ENCODE measurements around the gene TNRC6B.

TNRC6B gene

GRCh38 chr22:40345815-40346184 is 168.1 kb downstream of the TNRC6B start:
- TF ChIP-seq, protein P1, sequence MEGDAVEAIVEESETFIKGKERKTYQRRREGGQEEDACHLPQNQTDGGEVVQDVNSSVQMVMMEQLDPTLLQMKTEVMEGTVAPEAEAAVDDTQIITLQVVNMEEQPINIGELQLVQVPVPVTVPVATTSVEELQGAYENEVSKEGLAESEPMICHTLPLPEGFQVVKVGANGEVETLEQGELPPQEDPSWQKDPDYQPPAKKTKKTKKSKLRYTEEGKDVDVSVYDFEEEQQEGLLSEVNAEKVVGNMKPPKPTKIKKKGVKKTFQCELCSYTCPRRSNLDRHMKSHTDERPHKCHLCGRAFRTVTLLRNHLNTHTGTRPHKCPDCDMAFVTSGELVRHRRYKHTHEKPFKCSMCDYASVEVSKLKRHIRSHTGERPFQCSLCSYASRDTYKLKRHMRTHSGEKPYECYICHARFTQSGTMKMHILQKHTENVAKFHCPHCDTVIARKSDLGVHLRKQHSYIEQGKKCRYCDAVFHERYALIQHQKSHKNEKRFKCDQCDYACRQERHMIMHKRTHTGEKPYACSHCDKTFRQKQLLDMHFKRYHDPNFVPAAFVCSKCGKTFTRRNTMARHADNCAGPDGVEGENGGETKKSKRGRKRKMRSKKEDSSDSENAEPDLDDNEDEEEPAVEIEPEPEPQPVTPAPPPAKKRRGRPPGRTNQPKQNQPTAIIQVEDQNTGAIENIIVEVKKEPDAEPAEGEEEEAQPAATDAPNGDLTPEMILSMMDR (IDR thresholded peaks at IDR 0.05; ENCODE audit: low read depth, low read length) = no peak
- DNase-seq (ENCODE audit: extremely low read depth, low read depth) = no peak

DNA sequence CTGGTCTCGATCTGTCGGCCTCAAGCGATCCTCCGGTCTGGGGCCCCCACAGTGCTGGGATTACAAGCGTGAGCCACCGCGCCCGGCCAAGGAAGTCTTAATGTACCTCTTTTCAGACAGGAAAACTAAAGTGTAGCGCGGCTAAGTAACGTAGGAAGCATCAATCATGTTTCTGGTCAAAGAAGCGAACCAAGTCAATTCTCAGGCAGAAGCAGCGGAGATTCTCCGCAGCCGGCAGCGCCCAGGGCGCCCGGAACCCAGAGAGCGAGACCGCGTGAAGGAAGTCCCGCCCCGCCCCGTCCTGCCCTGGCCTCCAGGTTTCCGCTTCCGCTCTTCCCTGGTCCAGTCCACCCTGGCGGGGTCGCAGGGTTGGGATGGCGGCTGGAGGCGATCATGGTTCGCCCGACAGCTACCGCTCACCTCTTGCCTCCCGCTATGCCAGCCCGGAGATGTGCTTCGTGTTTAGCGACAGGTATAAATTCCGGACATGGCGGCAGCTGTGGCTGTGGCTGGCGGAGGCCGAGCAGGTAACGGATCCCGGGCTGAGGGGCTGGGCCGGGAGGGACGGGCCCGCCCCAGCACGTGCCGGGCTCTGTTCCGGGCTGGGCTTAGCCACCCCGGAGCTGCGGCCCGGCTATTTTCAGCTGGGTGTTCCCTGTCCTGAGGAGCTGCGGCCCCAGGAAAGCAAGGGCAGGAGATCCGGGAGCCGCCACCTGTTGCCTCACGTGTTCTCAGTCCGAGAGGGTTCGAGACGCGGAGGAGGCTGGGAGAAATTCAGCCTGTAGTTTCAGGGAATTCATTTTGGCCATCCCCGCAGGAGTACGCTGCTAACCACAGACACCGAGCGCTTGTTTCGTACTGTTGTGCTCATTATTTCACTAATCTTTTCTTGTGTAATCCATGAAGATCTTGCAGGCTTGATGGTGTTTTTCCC is 168.7 kb downstream of the TNRC6B start, which contains the start of gene ADSL:
ADSL (plus strand) TSS at position 316 of the 934 bp plus-strand sequence; CDS start at position 375, 59 bp downstream.
- TF ChIP-seq, protein P1 (IDR thresholded peaks at IDR 0.05; ENCODE audit: low read depth, low read length) = no peak
- peak; percentile 49 for DNase-seq (ENCODE audit: extremely low read depth, low read depth)

DNA sequence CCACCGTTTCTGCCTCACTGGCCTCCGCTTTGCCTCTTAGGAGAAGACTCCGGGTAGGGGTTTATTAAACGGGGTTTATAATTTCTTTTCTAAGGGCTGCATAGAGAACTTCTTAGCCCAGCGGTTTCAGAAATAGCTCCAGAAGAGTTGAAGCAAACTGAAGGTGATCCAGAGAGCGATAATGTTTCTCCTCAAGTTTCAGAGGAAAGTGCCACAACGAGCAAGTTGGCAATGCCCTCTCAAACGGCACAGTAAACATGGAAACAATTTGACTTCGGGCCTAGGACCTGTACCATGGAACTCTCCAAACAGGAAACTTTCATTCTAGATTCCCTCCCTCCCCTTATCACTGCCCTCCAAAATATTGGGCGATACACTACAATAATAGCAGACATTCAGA is 169.6 kb downstream of the TNRC6B start:
- no peak for DNase-seq (ENCODE audit: extremely low read depth, low read depth)
- TF ChIP-seq, protein P1 (IDR thresholded peaks at IDR 0.05; ENCODE audit: low read depth, low read length) = no peak

GRCh38 chr22:40348025-40348658 is 170.4 kb downstream of the TNRC6B start:
- no peak for DNase-seq (ENCODE audit: extremely low read depth, low read depth)
- TF ChIP-seq, protein P1 (IDR thresholded peaks at IDR 0.05; ENCODE audit: low read depth, low read length) = peak; percentile 87

DNA sequence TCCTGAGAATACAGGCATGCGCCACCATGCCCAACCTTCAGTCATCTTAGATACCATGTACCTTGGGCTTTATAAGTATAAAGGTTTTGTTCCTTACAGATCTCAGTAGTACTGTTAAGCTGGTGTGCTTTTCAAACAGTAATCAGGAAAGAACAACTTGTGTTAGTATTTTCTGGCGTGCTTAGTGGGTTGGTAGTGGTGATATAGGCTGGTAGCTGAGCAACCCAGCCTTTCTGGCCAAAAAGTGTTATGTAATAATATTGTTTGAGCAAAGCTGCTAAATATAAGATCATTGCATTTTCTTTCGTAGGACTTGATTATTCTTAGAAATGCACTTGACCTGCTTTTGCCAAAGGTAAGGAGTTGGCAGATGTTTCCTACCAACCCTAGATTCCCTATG is 175.0 kb downstream of the TNRC6B start:
- TF ChIP-seq, protein P1 (IDR thresholded peaks at IDR 0.05; ENCODE audit: low read depth, low read length) = no peak
- no peak for DNase-seq (ENCODE audit: extremely low read depth, low read depth)

DNA sequence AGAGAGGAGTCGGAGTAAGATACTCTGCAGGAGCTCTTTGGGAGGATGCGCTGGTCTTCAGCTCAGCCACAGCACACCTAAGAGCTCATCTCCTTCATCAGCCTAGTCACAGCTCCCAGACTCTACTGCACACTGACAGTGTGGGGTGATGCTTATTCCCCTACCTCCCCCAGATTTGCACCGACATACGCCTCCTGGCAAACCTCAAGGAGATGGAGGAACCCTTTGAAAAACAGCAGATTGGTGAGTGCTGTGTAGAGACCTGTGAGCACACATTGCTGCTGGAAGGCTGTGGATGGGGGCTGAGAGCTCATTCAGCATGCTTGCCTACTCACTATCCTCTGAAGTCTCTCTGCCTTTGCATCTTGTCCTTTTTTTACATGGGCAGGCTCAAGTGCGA is 183.4 kb downstream of the TNRC6B start:
- DNase-seq (ENCODE audit: extremely low read depth, low read depth) = no peak
- TF ChIP-seq, protein P1 (IDR thresholded peaks at IDR 0.05; ENCODE audit: low read depth, low read length) = no peak

GRCh38 chr22:40363059-40363458 is 185.3 kb downstream of the TNRC6B start:
- TF ChIP-seq, protein P1 (IDR thresholded peaks at IDR 0.05; ENCODE audit: low read depth, low read length) = no peak
- no peak for DNase-seq (ENCODE audit: extremely low read depth, low read depth)

Measured in AG09319 (cell line).